NCI-H226 (cell line): ENCODE data around the gene ZYX.
A peak's percentile ranks its signal among the peaks of the same experiment; 100 is the strongest.

ENCODE experiments used
- DNase-seq: peaks from one replicate; pipeline ENCODE4 v3.0.0-alpha.2; 2015

The ZYX gene, protein sequence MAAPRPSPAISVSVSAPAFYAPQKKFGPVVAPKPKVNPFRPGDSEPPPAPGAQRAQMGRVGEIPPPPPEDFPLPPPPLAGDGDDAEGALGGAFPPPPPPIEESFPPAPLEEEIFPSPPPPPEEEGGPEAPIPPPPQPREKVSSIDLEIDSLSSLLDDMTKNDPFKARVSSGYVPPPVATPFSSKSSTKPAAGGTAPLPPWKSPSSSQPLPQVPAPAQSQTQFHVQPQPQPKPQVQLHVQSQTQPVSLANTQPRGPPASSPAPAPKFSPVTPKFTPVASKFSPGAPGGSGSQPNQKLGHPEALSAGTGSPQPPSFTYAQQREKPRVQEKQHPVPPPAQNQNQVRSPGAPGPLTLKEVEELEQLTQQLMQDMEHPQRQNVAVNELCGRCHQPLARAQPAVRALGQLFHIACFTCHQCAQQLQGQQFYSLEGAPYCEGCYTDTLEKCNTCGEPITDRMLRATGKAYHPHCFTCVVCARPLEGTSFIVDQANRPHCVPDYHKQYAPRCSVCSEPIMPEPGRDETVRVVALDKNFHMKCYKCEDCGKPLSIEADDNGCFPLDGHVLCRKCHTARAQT

DNA sequence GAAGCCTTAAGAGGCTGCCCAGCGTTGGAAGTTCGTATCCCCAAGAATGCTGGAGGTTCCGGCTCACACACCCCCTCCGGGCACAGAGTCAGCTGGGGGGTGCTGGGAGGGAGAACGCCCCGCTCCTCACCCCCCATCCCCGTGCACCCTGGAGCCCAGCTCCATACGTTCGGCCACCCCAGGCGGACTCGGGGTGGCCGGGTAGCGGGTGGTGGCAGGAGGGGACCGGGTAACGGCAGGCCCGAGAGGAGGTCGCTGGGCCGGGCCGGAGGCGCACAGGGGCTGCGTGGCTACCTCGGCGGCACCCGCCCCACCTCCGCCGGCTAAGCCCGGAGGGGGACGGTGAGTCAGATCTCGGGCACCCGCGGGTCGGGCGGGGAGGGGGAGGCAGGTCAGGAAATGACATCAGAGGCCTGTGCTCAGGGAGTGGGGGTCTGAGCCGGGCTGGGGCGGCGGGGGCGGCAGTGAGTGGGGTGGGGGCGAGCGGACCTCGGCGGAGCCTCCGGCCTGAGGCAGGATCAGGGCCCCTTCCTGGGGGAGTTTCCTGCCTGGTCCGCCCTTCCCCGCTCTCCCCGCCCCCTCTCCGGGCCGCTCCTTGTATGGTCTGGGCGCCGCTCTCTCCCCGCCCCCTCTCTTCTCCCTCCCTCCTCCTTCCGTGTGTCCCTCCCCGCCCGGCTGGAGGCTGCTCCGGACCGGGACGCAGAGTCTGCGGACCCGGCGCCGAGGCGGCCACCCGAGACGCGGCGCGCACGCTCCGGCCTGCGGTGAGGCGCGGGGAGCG lies at the start of gene ZYX:
ZYX (plus strand) TSS at position 700 of the 781 bp plus-strand sequence. CDS start 227 bp downstream, outside the sequence.
- peak; percentile 93 for DNase-seq

DNA sequence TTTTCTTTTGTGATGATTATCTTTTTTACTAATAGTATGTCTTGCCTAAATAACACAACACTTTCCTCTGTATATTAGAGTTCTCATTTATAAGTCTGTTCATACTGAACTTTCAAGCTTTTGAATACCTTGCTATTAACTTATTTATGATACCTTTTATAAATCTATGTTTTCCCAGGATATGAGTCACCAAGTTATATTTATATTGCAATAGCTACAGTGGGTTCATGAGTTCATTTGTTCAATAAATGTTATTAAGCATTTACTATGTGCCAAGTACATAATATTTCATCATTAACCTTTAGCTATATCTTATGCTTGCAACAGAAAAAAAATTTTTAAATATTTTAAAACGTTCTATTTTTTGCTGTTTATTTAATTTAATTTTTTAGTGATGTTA lies 46.9 kb upstream of the ZYX start:
- DNase-seq = no peak

DNA sequence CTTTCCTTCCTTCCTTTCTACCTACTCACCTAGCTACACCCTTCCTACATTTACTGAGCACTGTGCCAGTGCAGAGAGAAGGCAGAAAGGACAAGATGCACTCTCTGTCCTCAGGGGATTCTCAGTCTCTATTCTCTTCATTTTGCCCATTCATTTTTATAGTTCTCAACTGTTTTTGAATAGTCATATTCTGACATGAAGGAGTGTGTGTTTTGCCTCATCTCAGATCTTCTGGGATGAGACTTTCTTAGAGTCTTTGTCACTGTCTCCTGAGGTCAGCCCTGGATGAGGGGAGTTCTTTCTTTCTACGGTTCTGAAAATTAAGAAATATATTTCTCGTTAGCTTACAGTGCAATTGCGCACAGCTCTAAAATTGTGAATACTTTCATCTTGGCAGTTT lies 43.9 kb upstream of the ZYX start:
- no peak for DNase-seq

DNA sequence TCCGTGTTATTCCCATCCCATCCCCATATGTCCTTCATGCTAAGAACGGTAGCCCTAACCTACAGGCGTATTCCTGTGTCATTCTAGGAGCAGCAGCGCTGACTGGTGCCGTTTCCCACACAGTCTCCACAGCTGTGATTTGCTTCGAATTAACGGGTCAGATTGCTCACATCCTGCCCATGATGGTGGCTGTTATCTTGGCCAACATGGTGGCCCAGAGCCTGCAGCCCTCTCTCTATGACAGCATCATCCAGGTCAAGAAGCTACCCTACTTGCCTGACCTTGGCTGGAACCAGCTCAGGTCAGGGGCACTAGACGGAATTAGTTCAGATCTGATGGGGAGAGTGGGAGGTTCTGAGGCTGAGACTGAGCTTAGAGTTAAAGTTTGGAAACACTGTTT lies 39.3 kb upstream of the ZYX start:
- no peak for DNase-seq

DNA sequence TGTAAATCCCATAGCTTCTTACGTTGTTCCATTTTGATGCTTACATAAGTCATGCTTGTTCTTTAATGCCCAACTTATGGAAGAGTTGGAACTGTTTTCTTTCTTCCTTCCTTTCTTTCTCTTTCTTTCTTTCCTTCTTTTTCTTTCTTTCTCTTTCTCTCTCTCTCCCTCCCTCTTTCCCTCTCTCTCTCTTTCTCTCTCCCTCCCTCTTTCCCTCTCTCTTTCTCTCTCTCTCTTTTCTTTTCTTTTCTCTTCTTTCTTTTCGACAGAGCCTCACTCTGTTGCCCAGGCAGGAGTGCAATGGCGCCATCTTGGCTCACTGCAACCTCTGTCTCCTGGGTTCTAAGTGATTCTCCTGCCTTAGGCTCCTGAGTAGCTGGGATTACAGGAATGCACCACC lies 37.5 kb upstream of the ZYX start:
- no peak for DNase-seq

DNA sequence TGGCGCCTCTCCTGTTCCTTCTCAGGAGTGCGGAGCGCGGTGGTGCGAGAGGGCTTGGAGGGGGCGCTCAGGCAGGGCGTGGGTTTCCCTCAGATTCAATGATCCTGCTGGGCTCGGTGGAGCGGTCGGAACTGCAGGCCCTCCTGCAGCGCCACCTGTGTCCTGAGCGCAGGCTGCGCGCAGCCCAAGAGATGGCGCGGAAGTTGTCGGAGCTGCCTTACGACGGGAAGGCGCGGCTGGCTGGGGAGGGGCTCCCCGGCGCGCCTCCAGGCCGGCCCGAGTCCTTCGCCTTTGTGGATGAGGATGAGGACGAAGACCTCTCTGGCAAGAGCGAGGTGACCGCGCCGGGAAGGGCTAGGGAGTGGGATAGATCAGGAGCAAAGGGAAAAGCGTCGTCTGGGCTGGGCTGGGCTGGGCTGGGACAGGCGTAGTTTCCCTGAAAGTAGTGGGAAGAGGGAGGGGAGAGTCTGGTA lies 35.7 kb upstream of the ZYX start:
- no peak for DNase-seq

DNA sequence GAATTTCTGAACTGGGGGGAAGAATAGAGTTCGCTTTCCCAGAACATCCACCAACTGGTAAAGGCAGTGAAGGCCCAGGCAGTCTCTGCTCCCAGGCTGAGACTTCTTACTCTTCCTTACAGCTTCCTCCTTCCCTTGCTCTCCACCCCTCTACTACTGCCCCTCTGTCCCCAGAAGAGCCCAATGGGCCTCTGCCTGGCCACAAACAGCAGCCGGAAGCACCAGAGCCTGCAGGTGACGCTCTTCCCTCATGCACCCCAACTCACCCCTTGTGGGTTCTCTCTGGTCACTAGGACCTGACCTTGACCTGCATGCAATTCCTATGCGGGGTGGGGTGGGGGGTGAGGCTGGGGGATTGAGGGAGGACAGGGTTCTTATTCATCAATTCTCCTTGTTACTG lies 35.1 kb upstream of the ZYX start:
- DNase-seq = no peak

DNA sequence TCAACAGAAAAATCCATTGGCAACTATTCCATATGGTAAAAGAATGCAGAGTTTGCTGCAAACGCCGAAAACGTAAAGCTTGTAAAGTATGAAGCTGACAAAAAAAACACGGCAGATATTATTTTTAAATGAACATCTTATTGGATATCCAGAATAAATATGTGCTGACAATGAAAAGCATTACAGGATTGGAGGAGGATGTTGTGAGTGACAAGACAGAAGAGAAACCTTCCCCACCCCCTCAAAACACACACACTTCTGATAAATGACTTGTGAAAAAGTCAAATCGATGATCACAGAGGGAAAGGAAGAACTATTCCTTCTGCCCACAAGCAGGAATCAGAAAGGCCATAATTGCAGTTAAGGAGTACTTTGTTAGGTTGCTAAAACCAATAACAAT lies 33.2 kb upstream of the ZYX start:
- no peak for DNase-seq

DNA sequence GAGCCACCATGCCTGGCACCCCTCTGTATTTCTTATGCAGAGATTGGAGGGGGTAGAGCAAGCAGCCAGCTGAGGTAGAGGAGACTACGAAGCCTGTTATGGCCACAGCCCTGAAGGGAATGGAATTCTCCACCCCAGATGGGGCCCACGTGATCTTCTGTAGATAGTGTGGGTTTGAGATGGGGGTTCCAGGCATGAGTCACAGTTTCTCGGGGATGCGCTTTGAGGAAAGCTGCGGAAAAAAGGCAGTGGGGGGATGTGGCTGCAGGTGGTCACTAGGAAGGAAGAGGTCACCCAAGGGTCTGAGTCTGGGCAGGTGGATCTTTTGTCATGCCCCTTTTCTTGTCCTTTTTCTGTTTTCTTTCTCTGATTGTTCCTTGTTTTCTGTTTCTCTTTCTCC lies 30.1 kb upstream of the ZYX start:
- no peak for DNase-seq

DNA sequence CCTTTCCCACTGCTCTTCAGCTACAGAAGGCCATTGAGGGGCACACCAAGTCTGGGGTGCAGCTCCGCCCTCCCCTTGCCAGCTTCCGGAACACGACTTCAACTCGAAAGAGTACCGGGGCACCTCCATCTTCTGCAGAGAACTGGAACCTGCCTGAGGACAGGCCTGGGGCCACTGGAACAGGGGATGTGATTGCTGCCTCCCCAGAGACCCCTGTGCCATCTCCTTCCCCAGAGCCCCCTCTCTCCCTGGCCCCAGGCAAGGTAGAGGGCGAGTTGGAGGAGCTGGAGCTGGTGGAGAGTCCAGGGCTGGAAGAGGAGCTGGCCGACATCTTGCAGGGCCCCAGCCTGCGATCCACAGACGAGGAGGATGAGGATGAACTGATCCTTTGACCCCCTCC lies 29.6 kb upstream of the ZYX start:
- DNase-seq = no peak

DNA sequence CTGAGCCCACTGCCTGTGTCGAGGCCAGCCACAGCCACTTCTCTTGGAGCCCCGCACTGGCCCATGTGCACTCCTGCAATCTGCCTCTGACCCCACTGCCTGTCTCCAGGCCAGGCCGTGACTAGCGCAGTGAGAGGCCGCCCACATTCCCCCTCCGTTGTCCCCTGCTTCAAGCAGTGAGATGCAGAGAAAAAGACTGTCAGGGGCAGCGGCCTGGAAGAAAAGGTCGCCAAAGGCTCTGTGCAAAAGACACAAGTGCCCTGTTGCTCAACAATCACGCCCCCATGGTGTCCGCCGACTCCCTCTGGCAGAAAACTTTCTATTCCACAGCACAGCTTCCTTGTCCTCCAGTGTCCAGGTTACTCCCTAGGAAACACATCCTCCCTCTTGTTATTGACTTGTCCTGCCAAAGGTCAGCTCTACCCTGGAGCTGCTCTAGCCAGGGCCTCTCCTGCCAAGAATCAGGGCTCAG lies 28.6 kb upstream of the ZYX start:
- DNase-seq = no peak

DNA sequence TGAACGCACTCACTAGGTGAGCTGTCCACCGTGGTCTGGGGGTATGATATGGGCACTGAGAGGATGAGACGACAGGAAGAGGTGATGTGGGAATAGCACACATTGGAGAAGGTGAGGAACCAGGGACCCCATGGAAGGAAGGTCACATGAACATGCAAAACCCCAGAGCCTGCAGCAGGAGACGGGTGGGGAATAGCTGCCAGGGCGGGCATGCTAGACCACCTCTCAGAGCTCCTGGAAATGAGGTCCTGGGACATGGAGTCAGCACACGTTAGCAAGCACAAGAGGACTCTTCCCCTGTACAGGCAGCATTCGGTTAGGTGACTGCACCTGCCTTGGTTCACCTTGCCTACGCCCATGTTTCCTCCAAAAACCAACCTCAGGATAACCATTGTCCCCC lies 26.8 kb upstream of the ZYX start:
- DNase-seq = no peak

DNA sequence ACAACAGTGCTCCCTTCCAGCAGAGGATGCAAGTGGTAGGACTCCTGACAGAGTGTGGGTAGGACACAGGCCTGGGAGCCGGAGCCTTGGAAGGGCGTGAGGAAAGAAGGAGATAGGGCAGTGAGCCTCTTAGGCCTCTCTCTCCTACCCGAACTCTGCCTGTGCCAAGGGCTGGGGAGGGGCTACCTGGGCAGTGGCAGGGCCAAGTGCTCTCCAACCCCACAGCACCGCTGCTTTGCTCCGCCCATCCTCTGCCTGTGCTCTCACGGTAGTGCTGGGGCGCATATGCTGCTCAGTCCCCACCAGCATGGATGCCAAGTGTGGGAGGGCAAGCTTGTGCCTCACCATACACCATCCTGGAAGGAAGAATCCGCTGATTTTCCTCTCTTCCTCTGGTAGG lies 26.2 kb upstream of the ZYX start:
- DNase-seq = no peak

DNA sequence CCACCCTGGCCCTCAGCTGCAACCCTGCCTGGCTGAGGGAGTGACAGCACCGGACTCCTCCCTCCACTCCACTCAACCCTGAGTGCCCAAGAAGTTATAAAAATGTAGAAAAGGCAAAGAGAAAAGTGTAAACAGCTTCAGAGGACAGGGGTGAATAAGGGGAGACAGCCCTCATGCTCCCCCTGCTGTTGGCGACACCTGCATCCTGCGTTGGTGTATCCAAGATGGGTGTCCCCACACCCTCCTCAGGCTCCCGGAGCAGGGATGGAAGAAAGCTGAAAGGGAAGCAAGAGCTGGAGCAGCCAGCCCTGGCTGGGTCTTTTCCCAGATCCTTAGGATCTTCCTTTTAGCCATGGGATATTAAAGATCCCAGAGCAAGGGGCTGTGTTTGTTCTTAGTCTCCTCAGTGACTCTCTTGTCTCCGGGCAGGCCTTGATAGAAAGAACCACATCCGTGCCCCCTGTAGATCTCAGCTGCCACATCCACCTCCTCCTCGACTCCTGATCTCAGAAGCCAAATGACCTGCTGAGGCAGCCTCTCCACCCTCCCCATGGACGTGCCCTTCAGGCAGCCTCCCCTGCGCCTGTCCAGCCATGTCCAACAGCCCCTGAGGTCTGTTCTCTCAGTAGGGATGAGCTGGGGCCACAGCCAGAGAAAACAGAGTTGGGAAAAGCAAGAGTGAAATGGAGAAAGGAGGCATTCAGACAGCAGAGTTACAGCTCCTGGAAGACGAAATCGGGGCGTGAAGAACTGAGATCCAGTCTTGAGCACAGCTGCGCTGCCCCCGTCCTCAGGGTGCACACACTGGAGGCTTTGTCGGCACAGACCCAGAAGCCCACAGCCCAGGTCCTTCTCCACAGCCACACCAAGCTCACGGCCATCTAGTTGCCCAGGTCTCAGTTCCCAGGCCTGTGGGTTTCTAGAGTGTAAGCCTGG lies 25.4 kb upstream of the ZYX start:
- no peak for DNase-seq

DNA sequence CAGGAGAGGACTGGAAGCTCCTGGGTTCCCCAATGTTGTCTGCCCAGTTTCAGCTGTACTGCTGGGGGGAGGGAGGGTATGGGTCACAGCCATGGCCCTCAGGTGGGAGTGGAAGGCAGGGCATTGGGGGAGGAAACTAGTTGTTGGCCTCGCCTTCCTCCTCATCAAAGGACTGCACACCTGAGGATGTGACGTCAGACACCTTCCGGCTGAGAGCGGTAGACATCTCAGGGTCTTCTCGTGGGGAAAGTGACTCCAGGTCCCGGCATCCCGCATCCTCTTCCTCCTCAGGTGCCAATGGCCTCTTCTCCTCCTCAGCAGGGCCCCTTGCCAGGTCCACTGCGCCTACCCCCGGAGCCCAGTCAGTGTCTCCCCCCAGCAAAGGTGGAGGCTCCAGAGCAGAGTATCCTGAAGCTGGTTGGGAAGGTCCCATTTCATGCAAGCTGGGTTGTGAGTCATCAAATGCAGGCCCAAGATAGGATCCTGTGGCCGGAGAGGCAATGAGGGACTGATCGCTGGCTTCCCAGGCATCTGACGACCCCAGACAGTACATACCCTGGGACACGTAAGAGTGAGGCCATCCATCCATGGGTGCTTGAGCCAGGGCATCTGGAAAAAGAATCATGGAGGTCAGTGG lies 24.6 kb upstream of the ZYX start:
- no peak for DNase-seq

DNA sequence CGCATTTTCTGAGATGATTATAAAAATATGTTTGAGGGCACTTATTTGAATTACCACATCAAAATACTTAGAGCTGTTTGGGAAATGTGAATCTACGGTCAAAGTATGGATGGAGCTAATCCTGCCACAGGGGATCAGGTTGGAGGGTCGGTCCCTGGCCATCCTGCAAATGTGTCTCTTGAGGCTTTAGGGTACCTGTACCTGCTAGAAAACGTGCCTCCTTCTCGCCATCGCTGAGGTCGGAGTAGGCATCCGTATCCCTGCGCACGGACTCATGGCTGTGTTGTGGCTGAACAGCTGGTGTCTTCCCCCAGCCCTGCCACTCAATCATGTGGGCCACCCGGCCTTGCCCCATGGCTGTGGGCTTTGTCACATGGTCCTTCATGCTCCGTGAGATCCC lies 22.5 kb upstream of the ZYX start:
- DNase-seq = no peak

DNA sequence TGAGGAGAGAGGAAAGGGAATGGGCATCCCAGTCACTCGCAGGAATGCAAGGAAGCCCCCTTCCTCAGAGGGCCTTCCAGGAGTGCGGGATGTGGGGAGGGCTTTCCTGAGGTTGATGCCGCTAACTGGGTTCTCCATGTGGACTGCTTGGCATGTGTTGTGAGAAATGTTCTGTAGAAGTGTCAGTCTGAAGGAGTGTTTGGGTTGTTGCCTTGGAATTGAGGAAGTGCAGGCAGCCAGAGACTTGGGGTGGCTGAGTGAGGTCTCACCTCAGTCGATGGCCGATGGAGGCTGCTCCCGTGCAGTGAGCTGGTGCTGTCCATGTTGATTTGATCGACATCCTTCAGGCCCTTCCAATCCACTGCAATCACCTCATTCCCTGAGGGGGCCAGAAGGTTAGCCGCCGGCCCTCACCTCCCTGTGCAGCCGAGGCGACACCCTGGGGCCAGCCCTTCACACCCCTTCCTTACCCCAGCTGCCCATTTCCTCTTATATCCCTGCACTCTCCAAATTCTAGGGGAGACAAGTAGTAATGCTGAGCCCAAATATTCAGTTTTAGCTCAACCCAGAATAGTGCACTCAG lies 21.3 kb upstream of the ZYX start:
- no peak for DNase-seq

DNA sequence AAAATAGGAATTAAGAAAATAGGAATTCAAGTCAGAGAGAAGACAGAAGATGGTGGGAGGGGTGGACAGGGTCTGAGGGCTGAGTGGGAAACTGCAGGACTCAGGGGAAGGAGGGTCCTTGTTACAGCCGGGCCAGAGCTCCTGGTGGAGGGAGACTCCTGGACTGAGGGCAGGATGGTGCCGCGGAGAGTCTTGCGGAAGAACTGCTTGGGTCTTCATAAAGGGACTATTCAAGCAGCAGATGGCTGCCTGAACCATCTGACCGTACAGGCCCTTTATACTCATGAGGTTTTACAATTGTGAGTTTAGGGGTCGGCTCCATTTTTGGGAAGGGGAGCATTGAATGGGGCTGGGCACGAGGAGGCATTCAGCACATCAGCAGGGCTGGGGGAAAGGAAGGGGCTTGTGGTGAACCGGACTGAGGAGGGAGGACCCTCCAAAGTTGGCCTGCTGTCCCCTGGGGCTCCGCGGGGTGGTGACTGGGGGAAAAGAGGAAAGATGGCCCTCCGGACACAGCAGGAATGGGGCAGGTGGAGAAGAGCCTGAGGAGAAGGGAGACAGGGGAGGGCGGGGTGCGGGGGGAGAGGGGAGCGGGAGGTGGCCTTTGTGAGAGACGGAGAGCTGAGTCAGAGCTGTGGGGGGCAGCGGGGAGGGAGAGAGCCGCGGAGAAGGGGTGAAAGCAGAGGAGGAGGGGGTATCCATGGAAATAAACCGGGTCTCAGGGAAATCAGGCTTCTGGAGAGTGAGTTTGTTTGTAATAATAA lies 20.2 kb upstream of the ZYX start:
- DNase-seq = no peak

DNA sequence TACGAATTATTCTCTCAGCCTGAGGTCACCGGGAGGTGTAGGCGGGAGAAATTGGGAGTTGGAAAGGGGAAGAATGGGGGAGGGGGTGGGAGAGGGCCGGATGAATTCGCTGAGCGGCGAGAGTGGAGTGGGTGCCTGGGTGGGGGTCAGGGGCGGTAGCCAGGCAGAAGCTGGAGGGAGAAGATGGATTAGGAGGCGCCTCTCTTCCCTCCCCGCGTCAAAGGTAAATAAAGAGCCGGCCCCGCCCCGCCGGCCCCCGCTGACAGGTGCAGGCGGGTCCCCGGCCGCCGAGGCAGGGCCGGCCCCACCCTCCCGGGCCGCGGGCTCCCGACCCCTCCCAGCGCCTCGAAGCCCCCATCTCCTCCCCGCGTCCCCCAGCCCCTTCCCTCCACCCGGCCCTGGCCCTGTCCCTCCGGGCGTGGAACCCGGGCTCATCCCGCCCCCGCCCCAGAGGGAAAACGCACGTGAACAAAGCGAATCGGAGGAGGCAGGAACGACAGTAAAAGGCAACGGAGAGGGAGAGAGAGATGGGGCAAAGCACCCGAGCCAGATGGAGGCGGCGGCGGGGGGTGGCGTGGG lies 19.5 kb upstream of the ZYX start:
- DNase-seq = no peak
